GM21717 (cell line): Measurements from ENCODE around the gene RASAL3.
A peak's percentile ranks its signal among the peaks of the same experiment; 100 is the strongest.
"Not testable (repeated sequence)": the region's sequence is repeated elsewhere in the genome, so short reads cannot be mapped to it uniquely, and the experiment has no call there.

Experiments used
- ATAC-seq: cut with Tn5 transposase; IDR thresholded peaks from one replicate; pipeline ENCODE4 v1.9.1; 2021; ENCODE audit warnings: mild to moderate bottlenecking, moderate library complexity; ENCODE audit not compliant: unreplicated experiment

The RASAL3 gene

DNA sequence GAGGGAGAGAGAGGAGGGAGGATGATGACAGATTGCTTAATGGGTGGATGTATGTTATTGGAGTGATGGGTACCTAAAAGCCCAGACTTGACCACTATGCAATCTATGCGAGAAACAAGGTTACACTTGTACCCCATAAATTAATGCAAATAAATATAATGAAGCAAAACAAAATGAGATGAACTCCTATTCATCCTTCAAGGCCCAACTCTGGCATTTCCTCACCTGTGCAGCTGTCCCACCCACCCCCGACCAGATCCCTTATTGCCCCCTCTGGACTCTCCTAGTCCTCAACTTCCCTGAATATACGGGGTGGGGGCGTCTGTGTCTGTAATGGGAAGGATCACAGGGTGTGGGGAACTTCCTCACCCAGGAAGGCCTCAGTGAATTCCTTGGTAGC, 10.8 kb upstream of the RASAL3 start:
- no peak for ATAC-seq

DNA sequence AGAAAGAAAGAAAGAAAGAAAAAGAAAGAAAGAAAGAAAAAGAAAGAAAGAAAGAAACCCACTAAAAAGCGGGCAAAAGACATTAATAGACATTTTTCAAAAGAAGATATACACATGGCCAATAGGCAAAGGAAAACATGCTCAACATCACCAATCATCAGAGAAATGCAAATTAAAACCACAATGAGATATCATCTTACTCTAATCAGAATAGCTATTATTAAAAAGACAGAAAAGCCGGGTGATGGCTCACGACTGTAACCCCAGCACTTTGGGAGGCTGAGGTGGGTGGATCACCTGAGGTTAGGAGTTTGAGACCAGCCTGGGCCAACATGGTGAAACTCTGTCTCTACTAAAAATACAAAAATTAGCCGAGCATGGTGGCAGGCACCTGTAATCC, 9.5 kb upstream of the RASAL3 start:
- ATAC-seq = not testable (repeated sequence)

- no peak for ATAC-seq
These were observed 7.3 kb upstream of the RASAL3 start for GRCh38 chr19:15471639-15472101.

DNA sequence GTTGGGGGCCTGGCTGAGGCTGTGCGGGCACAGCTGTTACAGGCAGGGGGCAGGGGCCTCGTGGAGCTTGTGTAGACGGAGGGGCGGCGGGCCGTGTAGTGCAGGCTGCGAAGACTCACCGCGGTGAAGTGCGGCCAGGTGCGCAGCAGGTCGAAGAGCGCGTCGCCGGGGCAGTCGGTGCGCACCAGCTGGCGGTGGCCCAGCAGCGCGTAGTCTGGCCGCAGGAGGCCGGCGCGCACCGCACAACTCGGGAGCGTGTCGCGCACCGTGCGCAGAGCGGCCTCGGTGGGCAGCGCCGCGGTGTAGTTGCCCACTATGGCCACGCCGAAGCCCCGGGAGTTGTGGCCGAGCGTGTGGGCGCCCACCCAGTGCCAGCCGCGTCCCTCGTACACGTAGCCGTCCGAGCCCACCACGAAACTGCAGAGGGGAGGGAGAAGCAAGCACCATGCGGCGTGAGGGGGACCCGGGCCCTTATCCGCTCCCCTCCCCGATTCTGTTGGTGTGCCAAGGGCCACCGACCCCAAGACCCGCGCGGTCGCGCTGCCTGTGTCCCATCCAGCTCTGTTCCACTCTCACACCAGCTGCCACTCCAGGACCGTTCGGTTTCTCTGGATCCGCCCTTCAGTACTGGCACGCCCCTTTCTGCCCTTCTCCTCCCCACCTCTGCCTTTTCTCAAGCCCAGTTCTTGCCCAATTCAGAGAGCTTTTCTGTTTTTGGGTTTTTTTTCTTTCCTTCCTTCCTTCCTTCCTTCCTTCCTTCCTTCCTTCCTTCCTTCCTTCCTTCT, 5.4 kb upstream of the RASAL3 start:
- ATAC-seq = no peak

DNA sequence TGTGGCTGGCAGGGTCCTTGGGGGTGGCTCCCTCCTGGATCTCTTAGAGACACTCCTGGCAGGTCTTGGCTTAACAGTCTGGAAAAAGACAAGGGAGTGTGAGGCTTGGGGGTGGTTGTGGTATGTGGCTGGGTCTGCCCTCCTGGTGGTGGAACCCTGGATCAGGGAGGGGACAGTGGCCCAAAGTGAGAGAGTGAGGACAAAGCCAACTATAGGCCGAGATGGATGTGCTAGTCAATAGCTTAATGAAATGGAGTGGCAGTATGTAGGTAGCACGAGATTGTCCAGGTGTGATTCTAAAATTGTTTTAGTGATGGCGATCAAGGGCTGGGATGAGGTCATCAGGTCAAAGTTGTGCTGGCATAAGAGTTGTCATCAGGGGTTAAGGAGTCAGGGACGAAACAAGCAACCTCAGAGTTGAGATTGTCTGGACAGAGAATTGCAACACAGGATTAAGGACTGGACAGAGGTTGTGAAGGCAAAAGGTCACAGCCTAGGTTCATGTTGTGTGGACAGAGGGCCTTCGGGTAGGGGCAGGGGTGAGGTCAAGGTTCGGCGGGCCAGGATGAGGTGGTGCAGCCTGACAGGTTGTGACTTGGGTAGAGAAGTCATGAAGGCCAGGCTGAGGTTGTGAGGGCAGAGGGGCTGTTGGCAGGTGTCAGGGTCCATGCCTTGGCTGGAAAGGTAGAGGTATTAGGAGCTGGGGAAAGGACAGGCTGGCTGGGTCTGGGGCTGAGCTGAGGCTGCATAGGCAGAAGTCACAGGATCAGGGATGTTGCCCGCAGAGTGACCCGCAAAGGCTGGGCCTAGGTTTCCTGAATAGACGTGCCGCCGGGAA, 4.5 kb upstream of the RASAL3 start:
- no peak for ATAC-seq

- ATAC-seq = no peak
These were observed 3.4 kb upstream of the RASAL3 start for GRCh38 chr19:15467734-15468214.

- peak; percentile 45 for ATAC-seq
These were observed 2.7 kb upstream of the RASAL3 start for GRCh38 chr19:15466851-15467733.

DNA sequence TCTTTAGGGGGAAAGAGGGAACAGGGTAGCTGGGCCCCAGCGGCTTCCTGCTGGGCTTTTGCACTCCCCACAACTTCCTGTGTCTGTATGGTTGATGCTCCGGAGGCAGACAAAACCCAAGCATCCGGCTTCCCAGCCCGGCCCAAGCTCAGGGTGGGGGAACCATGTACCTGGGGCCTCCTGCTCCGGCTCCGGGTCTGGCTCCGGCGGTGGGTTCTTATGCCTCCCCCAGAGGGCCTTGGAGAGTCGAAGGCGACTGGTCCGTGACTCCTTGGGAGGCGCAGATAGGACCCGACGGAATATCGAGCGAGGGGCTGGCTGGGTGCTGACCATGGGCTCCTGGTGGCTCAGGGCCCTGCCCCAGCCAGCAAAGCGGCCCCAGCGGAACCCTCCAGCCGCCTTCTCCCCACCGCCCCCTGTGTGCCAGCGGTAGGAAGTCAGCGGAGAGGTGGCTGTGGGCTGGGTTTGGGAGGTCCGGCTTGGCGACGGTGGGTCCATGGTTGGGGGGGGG, 428 bp downstream of the RASAL3 start:
- no peak for ATAC-seq

DNA sequence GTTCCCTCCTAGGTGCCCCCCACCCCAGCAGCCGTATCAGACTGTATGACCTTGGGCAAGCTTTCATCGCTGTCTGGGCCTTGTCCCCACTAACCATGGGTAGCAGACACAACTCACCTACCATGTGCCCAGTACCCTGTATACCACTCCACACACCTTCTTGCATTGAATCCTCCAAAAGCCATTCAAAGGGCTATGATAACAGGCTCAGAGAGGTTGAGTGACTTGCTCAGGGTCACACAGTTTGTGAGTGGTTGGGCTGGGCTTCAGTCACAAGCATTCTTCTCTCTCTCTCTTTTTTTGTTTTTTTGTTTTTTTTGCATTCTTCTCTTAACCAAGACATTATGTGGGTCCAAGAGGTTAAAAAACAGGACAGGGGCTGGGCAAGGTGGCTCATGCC, 2.6 kb downstream of the RASAL3 start:
- ATAC-seq = no peak

DNA sequence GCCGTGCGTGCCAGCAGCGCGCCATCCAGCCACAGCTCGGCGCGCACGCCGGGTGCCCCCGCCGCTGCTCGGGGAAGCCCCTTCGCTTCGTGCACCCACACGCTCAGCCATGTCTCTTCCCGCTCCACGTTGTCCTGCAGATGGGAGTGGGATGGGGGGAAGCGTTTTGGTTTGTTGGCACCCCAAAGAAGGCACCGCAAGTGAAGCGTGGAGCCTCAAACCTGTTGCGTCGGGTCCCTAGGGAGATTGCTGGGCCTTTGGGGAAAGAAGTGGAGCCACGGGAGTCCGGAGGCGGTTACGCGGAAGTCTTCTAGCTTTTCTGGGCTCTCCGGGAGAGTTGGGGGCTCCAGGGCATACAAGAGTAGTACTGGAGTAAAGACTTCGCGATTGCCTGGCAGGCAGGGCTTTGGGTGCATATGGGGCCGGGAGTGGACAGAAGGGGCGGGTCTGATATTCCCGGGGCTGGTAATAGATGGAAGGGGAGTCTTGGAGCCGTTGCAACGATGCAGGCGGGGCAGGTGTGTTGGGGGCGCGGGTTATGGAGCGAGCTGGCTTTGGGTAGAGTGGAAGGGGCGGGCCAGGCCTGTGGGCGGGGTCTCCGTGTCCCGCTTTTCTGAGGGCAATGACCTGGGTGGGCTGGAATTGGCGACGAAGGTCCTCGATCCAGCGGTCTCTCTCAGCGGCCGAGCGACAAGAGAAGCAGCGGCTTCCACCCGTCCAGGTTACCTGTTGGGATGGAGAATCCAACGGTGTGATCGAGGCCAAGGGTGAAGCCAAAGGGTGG, 6.5 kb downstream of the RASAL3 start:
- ATAC-seq = no peak

DNA sequence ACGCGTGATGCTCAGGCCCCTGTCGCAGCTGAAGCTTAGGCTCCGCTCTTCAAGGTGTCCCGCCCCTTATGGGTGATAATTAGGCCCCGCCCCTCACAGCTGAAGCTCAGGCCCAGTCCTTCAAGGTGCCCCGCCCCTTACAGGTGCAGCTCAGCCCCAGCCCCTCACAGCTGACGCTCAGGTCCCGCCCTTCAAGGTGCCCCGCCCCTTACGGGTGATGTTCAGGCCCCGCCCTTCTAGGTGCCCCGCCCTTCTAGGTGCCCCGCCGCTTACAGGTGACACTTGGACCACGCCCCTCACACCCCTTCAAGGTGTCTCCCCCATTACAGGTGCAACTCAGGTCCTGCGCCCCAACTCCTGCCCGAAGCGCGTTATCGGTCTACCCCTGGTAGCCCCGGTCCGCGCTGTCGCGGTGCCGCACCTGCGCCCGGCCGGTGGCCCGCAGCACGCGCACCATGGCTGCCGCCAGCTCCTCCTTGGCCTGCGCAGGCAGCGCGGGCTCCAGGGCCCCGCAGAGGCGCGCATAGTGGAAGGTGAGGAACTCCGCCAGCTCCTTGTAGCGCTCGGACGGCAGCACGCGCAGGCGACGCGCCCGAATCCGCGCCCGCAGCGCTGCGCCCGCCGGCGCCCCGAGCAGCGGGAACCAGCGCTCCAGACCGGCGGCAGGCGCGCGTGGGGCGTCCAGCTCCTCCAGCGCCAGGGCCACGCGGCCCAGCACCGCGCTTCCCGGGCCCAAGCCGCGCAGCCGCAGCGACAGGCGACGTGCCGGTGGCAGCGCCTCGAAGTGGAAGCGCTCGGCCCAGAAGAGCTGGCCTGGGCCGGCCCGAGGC, 7.3 kb downstream of the RASAL3 start:
- ATAC-seq = no peak

GRCh38 chr19:15456441-15456840, 7.9 kb downstream of the RASAL3 start:
- no peak for ATAC-seq

GRCh38 chr19:15455996-15456395, 8.3 kb downstream of the RASAL3 start:
- ATAC-seq = no peak

- no peak for ATAC-seq
These were observed 10.2 kb downstream of the RASAL3 start for GRCh38 chr19:15453906-15454860.

GRCh38 chr19:15453091-15453578, 11.2 kb downstream of the RASAL3 start:
- ATAC-seq = no peak

- no peak for ATAC-seq
These were observed 12.0 kb downstream of the RASAL3 start for GRCh38 chr19:15452111-15453047.

DNA sequence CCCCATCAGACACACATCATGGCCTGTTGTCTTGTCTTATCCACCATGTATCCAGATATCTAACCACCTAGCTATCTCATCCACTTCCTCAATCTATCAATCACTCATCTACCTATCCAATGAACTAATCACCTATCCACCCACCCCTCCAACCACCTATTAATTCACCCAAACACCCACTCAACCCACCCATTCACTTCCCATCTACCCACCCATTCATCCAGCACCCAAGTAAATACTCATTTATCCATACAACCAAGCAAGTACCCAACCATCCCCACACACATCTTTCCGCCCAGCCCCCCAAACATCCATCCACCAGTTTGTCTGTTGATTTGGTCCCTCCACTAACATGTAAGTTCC, 13.8 kb downstream of the RASAL3 start:
- no peak for ATAC-seq
